HG02970 (cell line): ENCODE measurements around the gene PDE4C.
A peak's percentile ranks its signal among the peaks of the same experiment; 100 is the strongest.

ENCODE experiments used
- ATAC-seq: cut with Tn5 transposase; IDR thresholded peaks from one replicate; pipeline ENCODE4 v1.9.1; 2021; ENCODE audit warnings: mild to moderate bottlenecking, moderate library complexity, moderate number of reproducible peaks; ENCODE audit not compliant: unreplicated experiment, low FRiP score

The PDE4C gene

GRCh38 chr19:18203408-18203862 is 22.8 kb downstream of the PDE4C start:
- no peak for ATAC-seq

- no peak for ATAC-seq
Observed at GRCh38 chr19:18202778-18203407, 23.3 kb downstream of the PDE4C start.

GRCh38 chr19:18202397-18202777 is 23.9 kb downstream of the PDE4C start:
- no peak for ATAC-seq

DNA sequence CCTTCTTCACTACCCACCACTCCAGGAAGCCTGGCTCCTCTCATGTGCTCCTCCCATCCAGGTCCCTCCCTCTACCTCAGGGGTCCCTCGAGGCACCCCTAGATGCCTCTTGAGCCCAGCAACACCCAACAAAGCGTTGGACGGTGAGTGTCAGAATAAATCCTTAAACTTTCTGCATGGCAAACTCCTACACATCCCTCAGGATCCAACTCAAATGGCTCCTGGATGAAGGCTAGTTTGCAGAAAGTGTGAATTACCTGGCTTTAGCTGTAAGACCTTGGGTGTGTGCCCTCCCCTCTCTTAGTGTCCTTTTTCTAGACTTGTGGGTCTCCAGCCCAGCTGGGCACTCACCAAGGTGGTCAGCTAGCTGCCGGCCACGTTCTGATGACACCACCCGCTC is 27.9 kb downstream of the PDE4C start:
- no peak for ATAC-seq

GRCh38 chr19:18197941-18198340 is 28.3 kb downstream of the PDE4C start:
- no peak for ATAC-seq

DNA sequence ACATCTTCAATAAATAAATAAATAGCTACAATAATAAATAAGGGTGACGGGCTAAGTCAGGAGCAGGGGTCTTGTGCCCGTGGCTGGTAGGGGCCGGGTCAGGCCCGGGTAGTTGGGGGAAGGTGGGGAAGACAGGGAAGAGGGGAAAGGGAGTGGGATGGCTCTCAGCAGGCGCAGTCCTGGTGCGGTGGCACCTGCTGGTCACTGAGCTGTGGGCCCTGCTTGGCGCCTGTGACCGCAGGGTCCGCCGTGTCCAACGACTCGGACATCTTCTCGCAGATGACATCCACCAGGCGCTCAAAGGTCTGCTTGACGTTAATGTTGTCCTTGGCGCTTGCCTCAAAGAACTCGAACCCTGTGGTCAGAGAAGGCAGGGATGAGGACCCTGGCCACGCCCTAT is 28.9 kb downstream of the PDE4C start:
- ATAC-seq, result no peak

GRCh38 chr19:18196511-18196845 is 29.8 kb downstream of the PDE4C start:
- ATAC-seq, result no peak

GRCh38 chr19:18194554-18195238 is 31.5 kb downstream of the PDE4C start:
- ATAC-seq, result no peak

DNA sequence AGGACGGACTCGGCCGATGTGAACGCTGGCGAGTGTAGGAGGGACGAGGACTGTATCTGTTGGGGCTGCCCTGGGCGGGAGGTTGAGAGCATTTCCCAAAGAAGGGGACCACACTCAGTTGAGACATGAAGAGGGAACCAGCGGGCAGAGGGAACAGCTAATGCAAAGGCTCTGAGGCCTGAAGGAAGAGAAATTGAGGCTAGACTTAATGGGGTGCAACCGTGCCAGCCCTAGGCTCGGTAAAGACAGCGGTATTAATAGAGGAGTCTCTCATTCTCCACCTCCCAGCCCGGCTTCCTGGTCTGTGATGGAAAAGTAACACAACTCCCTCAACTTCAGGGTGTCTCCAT is 32.1 kb downstream of the PDE4C start:
- no peak for ATAC-seq

- ATAC-seq, result peak; percentile 17
Observed at GRCh38 chr19:18193388-18194180, 32.7 kb downstream of the PDE4C start.

GRCh38 chr19:18192673-18193387 is 33.4 kb downstream of the PDE4C start, which contains the start of gene MPV17L2:
Gene MPV17L2, plus strand, starts transcription at chr19:18193218. Its CDS starts 64 bp downstream, at chr19:18193282.
- peak; percentile 84 for ATAC-seq

DNA sequence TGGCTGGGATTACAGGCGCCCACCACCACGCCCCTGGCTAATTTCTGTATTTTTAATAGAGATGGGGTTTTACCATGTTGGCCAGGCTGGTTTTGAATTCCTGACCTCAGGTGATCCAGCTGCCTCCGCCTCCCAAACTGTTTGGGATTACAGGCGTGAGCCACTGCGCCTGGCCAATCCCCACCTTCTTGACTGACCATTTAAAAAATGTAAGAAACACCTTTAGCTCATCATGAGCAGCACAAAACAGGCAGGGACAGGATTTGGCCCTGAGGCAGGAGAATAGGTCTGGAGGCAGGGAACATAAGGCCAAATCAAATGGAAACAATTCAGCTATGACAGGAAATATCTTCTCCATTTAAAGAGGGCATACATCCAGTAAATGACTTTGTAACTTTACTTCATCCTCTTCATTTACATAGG is 34.6 kb downstream of the PDE4C start:
- no peak for ATAC-seq

DNA sequence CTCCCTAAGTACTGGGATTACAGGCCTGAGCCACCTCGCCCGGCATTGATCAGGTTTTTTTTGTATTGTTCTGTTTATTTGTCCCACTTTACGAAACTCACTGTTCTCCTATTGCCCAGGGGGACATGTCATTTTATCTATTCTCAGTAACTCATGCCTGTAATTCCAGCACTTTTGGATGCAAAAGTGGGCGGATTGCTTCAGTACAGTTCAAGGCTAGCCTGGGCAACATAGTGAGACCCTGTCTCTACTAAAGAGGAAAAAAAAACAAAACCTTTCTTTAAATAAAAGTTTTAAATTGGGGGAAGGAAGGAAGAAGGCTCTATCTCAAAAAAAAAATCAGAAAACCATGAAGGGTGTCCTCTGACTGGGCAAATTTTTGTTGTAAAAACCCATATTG is 36.0 kb downstream of the PDE4C start:
- ATAC-seq, result no peak

DNA sequence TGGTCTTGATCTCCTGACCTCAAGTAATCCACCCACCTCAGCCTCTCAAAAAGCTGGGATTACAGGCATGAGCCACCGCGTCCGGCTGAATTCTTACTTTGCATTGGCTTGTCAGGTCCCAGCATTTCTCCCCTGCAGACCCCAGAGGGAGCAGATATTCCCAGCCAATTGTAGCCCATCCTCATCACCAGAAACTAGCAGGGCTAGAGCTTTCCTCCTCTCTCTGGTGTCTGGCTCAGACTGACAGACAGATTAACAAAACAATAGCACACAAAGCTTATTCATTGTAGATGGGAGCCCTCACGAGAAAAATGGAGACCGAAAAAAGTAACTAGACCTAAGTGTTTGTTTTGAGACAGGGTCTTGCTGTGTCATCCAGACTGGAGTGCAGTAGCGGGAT is 40.7 kb downstream of the PDE4C start:
- ATAC-seq, result no peak

DNA sequence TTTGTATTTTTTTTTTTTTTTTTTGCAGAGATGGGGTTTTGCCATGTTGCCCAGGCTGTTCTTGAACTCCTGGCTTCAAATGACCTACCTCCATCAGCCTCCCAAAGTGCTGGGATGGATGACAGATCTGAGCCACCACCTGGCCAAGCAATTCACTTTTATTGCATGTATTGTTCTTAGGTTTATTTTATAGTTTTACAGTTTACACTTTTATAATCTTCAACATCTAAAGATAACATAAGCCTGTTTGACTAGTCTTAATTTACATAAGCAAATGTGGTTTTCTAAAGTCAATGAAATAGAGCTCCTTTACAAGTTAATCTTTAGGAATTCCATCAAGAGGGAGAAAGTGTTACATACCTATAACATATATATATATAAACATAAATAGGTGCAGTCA is 42.7 kb downstream of the PDE4C start:
- no peak for ATAC-seq

GRCh38 chr19:18179957-18180356 is 46.3 kb downstream of the PDE4C start:
- ATAC-seq, result no peak

GRCh38 chr19:18176367-18177310 is 49.6 kb downstream of the PDE4C start:
- ATAC-seq, result no peak

GRCh38 chr19:18174983-18175382 is 51.3 kb downstream of the PDE4C start:
- no peak for ATAC-seq
